Endothelial cell of umbilical vein (primary cell): ENCODE results near the gene FRY. TPM values are rescaled to one million over a fixed set of nuclear protein-coding genes. Genes with fewer than 3 reads are reported as not detected.

Experiments used
- BruUV-seq: library from RNA; stranded (reverse); fragments of 400-500 nt; replicated peaks from 2 replicates; lab custom pipeline; 2021; lab: Mats Ljungman, UMichigan
- CTCF ChIA-PET: fragments of 300-600, 350-600 bp; sonication (Branson Sonifier 250); formaldehyde crosslinking; loops from one replicate; lab custom pipeline; 2021; ENCODE audit warnings: antibody characterized with exemption, inconsistent platforms; lab: Charles Lee
- POLR2A ChIA-PET: fragments of 300-600, 350-600 bp; sonication (Branson Sonifier 250); formaldehyde crosslinking; loops from one replicate; lab custom pipeline; 2021; ENCODE audit warnings: antibody characterized with exemption, inconsistent platforms; lab: Charles Lee
- DNase-seq: peaks from one replicate; pipeline ENCODE4 v3.0.0-alpha.2; 2011; ENCODE audit warnings: low read depth, low spot score
- FAIRE-seq: peaks from 2 replicates; lab custom pipeline; 2011; peaks lifted over from hg19 to GRCh38; lab: Jason Lieb, UNC
- H2AFZ ChIP-seq: 2 replicates; pipeline ENCODE4 v1.6.0; 2012; ENCODE audit warnings: low read depth, low read length, control low read depth, inconsistent platforms
- H3K27ac ChIP-seq: 2 replicates; pipeline ENCODE4 v1.5.1; 2011; ENCODE audit warnings: low read depth, mild to moderate bottlenecking, control low read depth, low read length, moderate library complexity; ENCODE audit not compliant: insufficient read depth
- H3K27me3 ChIP-seq, 2 experiments: 2 replicates each; pipeline versions ENCODE4 v1.6.0 to v1.6.1; 2011; ENCODE audit warnings: low read length in 2 of 2, mixed read lengths in 1 of 2; ENCODE audit not compliant: control insufficient read depth in 2 of 2, insufficient read depth in 2 of 2
- H3K36me3 ChIP-seq, 2 experiments: 2 replicates in 1 of 2; 3 replicates in 1 of 2; pipeline ENCODE4 v1.5.1; 2011; ENCODE audit warnings: low read length in 2 of 2, mild to moderate bottlenecking in 1 of 2, moderate library complexity in 1 of 2; ENCODE audit not compliant: control insufficient read depth in 2 of 2, insufficient read depth in 2 of 2; ENCODE audit errors: extremely low read depth in 1 of 2
- H3K4me1 ChIP-seq: 3 replicates; pipeline ENCODE4 v1.5.1; 2011; ENCODE audit warnings: mild to moderate bottlenecking, low read length; ENCODE audit not compliant: control insufficient read depth, insufficient read depth; ENCODE audit errors: extremely low read depth
- H3K4me2 ChIP-seq: 2 replicates; pipeline ENCODE4 v1.6.1; 2011; ENCODE audit warnings: low read length, control low read depth, mixed read lengths; ENCODE audit not compliant: insufficient read depth
- H3K4me3 ChIP-seq, 3 experiments: fragments of 200-600 bp in 1 of 3; sonication (generic), shearing (Covaris generic) in 1 of 3; replicated peaks in 1 of 3; 2 replicates each; pipeline ENCODE4 v1.5.1; 2011 to 2016; ENCODE audit warnings: control low read depth in 3 of 3, low read length in 3 of 3, mild to moderate bottlenecking in 2 of 3, inconsistent platforms in 1 of 3, low read depth in 1 of 3, moderate library complexity in 1 of 3; ENCODE audit not compliant: insufficient read depth in 1 of 3
- H3K79me2 ChIP-seq: 2 replicates; pipeline ENCODE4 v1.6.0; 2012; ENCODE audit warnings: low read length, inconsistent platforms; ENCODE audit not compliant: control insufficient read depth, insufficient read depth
- H3K9ac ChIP-seq: replicated peaks from 2 replicates; pipeline ENCODE3; 2011; ENCODE audit warnings: low read length, control low read depth; ENCODE audit not compliant: insufficient read depth; ENCODE audit errors: extremely low read depth
- H3K9me1 ChIP-seq: replicated peaks from 3 replicates; pipeline ENCODE4 v1.6.0; 2011; ENCODE audit warnings: mild to moderate bottlenecking, low read length; ENCODE audit not compliant: control insufficient read depth, insufficient read depth; ENCODE audit errors: extremely low read depth
- H3K9me3 ChIP-seq: replicated peaks from 2 replicates; pipeline ENCODE4 v1.5.1; 2012; ENCODE audit warnings: low read length, inconsistent platforms; ENCODE audit not compliant: control insufficient read depth, insufficient read depth
- H4K20me1 ChIP-seq: replicated peaks from 2 replicates; pipeline ENCODE3; 2011; ENCODE audit warnings: mild to moderate bottlenecking, low read length; ENCODE audit not compliant: control insufficient read depth, insufficient read depth; ENCODE audit errors: extremely low read depth
- CTCF ChIP-seq, 2 donors: IDR thresholded peaks; 1 replicate in 1 of 2; 2 replicates in 1 of 2; pipeline ENCODE4 v1.5.1; 2011; ENCODE audit warnings: low read length in 2 of 2, mild to moderate bottlenecking in 2 of 2, moderate library complexity in 2 of 2, control low read depth in 1 of 2, inconsistent platforms in 1 of 2, low read depth in 1 of 2; ENCODE audit not compliant: insufficient read depth in 1 of 2; ENCODE audit errors: extremely low read depth in 1 of 2
- EZH2 ChIP-seq: IDR thresholded peaks from 2 replicates; pipeline ENCODE4 v1.6.1; 2012; ENCODE audit warnings: borderline replicate concordance, low read depth, mild to moderate bottlenecking, moderate library complexity, low read length, inconsistent platforms; ENCODE audit not compliant: severe bottlenecking
- FOS ChIP-seq: IDR thresholded peaks from 2 replicates; pipeline ENCODE4 v1.6.1; 2011; ENCODE audit warnings: mild to moderate bottlenecking, low read length, moderate library complexity, borderline replicate concordance; ENCODE audit not compliant: insufficient read depth
- GATA2 ChIP-seq: IDR thresholded peaks from 2 replicates; pipeline ENCODE4 v1.7.0; 2011; ENCODE audit warnings: low read depth, mild to moderate bottlenecking, moderate library complexity, mixed read lengths, low read length; ENCODE audit not compliant: insufficient read length, insufficient read depth
- JUN ChIP-seq: IDR thresholded peaks from 2 replicates; pipeline ENCODE4 v1.6.1; 2011; ENCODE audit warnings: borderline replicate concordance, low read depth; ENCODE audit not compliant: insufficient read length, insufficient read depth
- MAX ChIP-seq: IDR thresholded peaks from 2 replicates; pipeline ENCODE4 v1.6.1; 2011; ENCODE audit not compliant: insufficient read depth, insufficient read length
- MYC ChIP-seq: IDR thresholded peaks from one replicate; pipeline ENCODE4 v1.6.1; 2011; ENCODE audit warnings: mild to moderate bottlenecking, low read depth, low read length
- POLR2A ChIP-seq: IDR thresholded peaks from 2 replicates; pipeline ENCODE4 v1.6.1; 2012; ENCODE audit warnings: low read depth, mild to moderate bottlenecking, control low read depth, low read length
- POLR2AphosphoS5 ChIP-seq: IDR thresholded peaks from 2 replicates; pipeline ENCODE4 v1.6.1; 2012; ENCODE audit warnings: low read depth, mild to moderate bottlenecking, control low read depth, low read length, moderate library complexity; ENCODE audit not compliant: insufficient read depth
- dilution Hi-C: fragments of 300-500 bp; cut with MboI; formaldehyde crosslinking; loops from one replicate; pipeline ENCODE4 v1.15.0; 2019; ENCODE audit warnings: low sequenced_read_pairs; ENCODE audit not compliant: extremely low pct_ligation_motif_present
- intact Hi-C: fragments of 100-400 bp; cut with micrococcal nuclease; formaldehyde crosslinking; loops from one replicate; pipeline ENCODE4 v1.10.0; 2022
- polyA plus RNA-seq, 4 experiments: library from polyadenylated mRNA; depleted of rRNA in 3 of 4; stranded (reverse) in 3 of 4; unstranded in 1 of 4; fragments of >200 nt; gene quantifications; 2 replicates each; pipeline versions ENCODE4 v1.2.1 to v1.2.3, GENCODE V29; 2011 to 2012; ENCODE audit warnings: missing spikeins in 1 of 4
- total RNA-seq: library from RNA; stranded (reverse); gene quantifications from 2 replicates; pipeline ENCODE4 v1.2.3, GENCODE V29; 2021

The FRY gene
- total and polyA plus RNA-seq, 2 donors (not counting 3 experiments of a cell fraction or from before 2014, with no cell fraction given) = 57.3 to 75.8 TPM

- H3K27ac ChIP-seq = no peak overlapping the region
- H3K9me1 ChIP-seq = no peaks in the 10 kb centered on the region
- no peak overlapping the region for H3K4me3 ChIP-seq
- no peaks in the 10 kb centered on the region for H3K9me3 ChIP-seq
- DNase-seq (no peak), FAIRE-seq (no peak)
- no peak for TF ChIP-seq FOS
- TF ChIP-seq GATA2 = no peak
- no peak for TF ChIP-seq POLR2A
- no peak for TF ChIP-seq MYC
- no peak for TF ChIP-seq EZH2
- no peak for TF ChIP-seq CTCF (IDR thresholded peaks at IDR 0.05; ENCODE audit: extremely low read depth in 1 of 2, insufficient read depth in 1 of 2, low read depth in 1 of 2, low read length in 2 of 2)
- TF ChIP-seq MAX = no peak
- no peak for TF ChIP-seq POLR2AphosphoS5
- no peak for TF ChIP-seq JUN
- no peaks in the 10 kb centered on the region for H3K27me3 ChIP-seq
- H3K4me2 ChIP-seq = no peak overlapping the region
- BruUV-seq = no TSS peak
- H4K20me1 ChIP-seq = no peaks in the 10 kb centered on the region
- peaks cover 0 to 8% of the 10 kb centered on the region in 2 experiments for H3K36me3 ChIP-seq
- dilution Hi-C loops = no loop called here
- CTCF ChIA-PET = interaction anchor here (1.2 to 1.8 kb wide), 2 partner anchors 8 to 101 kb away, joined by 3 to 6 read pairs; no protein-coding TSS in a partner anchor
- no peaks in the 10 kb centered on the region for H3K4me1 ChIP-seq
- intact Hi-C loops = no loop called here
- H3K9ac ChIP-seq = no peak overlapping the region
- H2AFZ ChIP-seq = no peak overlapping the region
- H3K79me2 ChIP-seq = no peaks in the 10 kb centered on the region
- POLR2A ChIA-PET = no interaction called here
These were observed 316.1 kb downstream of the FRY start for GRCh38 chr13:32347651-32348050.
